Stimulated activated CD4-positive, alpha-beta T cell treated with anti-CD3 and anti-CD28 coated beads, TNF-alpha, amount 100 ng/mL, for 1 hour (primary cell): ENCODE data around the gene SBNO2.

Experiments used
- DNase-seq, 3 donors: peaks; one replicate each; pipeline ENCODE4 v3.0.0-alpha.2; 2020; ENCODE audit warnings: low read depth in 3 of 3, low spot score in 1 of 3

SBNO2 gene

GRCh38 chr19:1106841-1107660, 67.0 kb downstream of the SBNO2 start:
- no peak for DNase-seq

GRCh38 chr19:1105873-1106840, 67.9 kb downstream of the SBNO2 start:
- no peak for DNase-seq

GRCh38 chr19:1105008-1105872, 68.8 kb downstream of the SBNO2 start:
- DNase-seq: no peak

- DNase-seq: peak in 1 of 3 donors; percentile 65
Measured at GRCh38 chr19:1104311-1105007, 69.6 kb downstream of the SBNO2 start.

- peak; percentile 95 to 98 (median 96) for DNase-seq
Measured at GRCh38 chr19:1103708-1104310, 70.3 kb downstream of the SBNO2 start, which contains the start of gene GPX4. Gene GPX4 (plus strand): TSS chr19:1103994. CDS start chr19:1104044, 50 bp downstream.

- DNase-seq: no peak
Measured at GRCh38 chr19:1103132-1103707, 70.8 kb downstream of the SBNO2 start.

GRCh38 chr19:1102407-1103131, 71.5 kb downstream of the SBNO2 start:
- no peak for DNase-seq

- DNase-seq: no peak
Measured at GRCh38 chr19:1101337-1101698, 72.8 kb downstream of the SBNO2 start.

GRCh38 chr19:1098177-1099051, 75.7 kb downstream of the SBNO2 start:
- no peak for DNase-seq

GRCh38 chr19:1097810-1098176, 76.3 kb downstream of the SBNO2 start:
- DNase-seq: no peak

GRCh38 chr19:1094978-1095701, 78.9 kb downstream of the SBNO2 start, which contains the start of gene POLR2E:
Gene POLR2E (minus strand): TSS chr19:1095375. CDS start chr19:1095315, 60 bp downstream.
- peak; percentile 98 to 99 (median 99) for DNase-seq

- DNase-seq: no peak
Measured at GRCh38 chr19:1094655-1094977, 79.5 kb downstream of the SBNO2 start.

- no peak for DNase-seq
Measured at GRCh38 chr19:1093811-1094553, 80.1 kb downstream of the SBNO2 start.

GRCh38 chr19:1093330-1093729, 80.7 kb downstream of the SBNO2 start:
- no peak for DNase-seq

GRCh38 chr19:1091544-1092175, 82.4 kb downstream of the SBNO2 start:
- DNase-seq: no peak
